ENCODE data around the gene INS. TPM values are rescaled to one million over a fixed set of nuclear protein-coding genes. Genes with fewer than 3 reads are reported as not detected.
A peak's percentile ranks its signal among the peaks of the same experiment; 100 is the strongest.

The INS gene
- total and polyA plus RNA-seq, 11 donors, result 0.67 to 1.8 TPM; not detected in 9

GRCh38 chr11:2205214-2205720 is 44.3 kb upstream of the INS start:
- Histone ChIP-seq H3K36me3 (no peaks in the 10 kb centered on the region), H3K4me3 (no peak overlapping the region), H3K27me3 (peaks cover 0 to 11% (median 0%) of the 10 kb centered on the region in 9 donors), H3K9me3 (peaks cover 0 to 6% (median 0%) of the 10 kb centered on the region in 12 donors), H3K27ac (no peak overlapping the region), H3K4me1 (no peaks in the 10 kb centered on the region)
- ATAC-seq, result no peak
- DNase-seq, result peak in 2 of 5 donors; percentile 3 to 11
- 38 to 92% (median 74%) methylated on average over 1 of the region's 1 CpG for WGBS, 4 donors
- intact Hi-C loops (cut with DNase I), result no loop called here
- TF ChIP-seq POLR2A (IDR thresholded peaks at IDR 0.05), result no peak
- TF ChIP-seq CTCF (IDR thresholded peaks at IDR 0.05), result no peak

GRCh38 chr11:2204361-2205213 is 43.6 kb upstream of the INS start:
- intact Hi-C loops (cut with DNase I), result no loop called here
- Histone ChIP-seq H3K4me1 (no peaks in the 10 kb centered on the region), H3K27ac (no peak overlapping the region), H3K4me3 (no peak overlapping the region), H3K27me3 (peaks cover 0 to 5% (median 0%) of the 10 kb centered on the region in 9 donors), H3K36me3 (no peaks in the 10 kb centered on the region), H3K9me3 (peaks cover 0 to 6% (median 0%) of the 10 kb centered on the region in 12 donors)
- ATAC-seq (no peak), DNase-seq (peak; percentile 4 to 46 (median 14))
- TF ChIP-seq POLR2A (IDR thresholded peaks at IDR 0.05) (no peak), CTCF (IDR thresholded peaks at IDR 0.05) (no peak)
- 73 to 88% (median 84%) methylated on average over 5 to 21 of the region's 21 CpGs for WGBS, 4 donors

- Histone ChIP-seq H3K4me1 (no peaks in the 10 kb centered on the region), H3K9me3 (peaks cover 0 to 6% (median 0%) of the 10 kb centered on the region in 12 donors), H3K36me3 (no peaks in the 10 kb centered on the region), H3K27ac (no peak overlapping the region), H3K27me3 (peaks cover 0 to 5% (median 0%) of the 10 kb centered on the region in 9 donors), H3K4me3 (no peak overlapping the region)
- peak in 4 of 5 donors; percentile 2 to 54 (median 20) for DNase-seq
- intact Hi-C loops (cut with DNase I), result no loop called here
- TF ChIP-seq POLR2A (IDR thresholded peaks at IDR 0.05), result no peak
- no peak for TF ChIP-seq CTCF (IDR thresholded peaks at IDR 0.05)
- no peak for ATAC-seq
- 82 to 89% (median 84%) methylated on average over 11 to 23 of the region's 23 CpGs for WGBS, 4 donors
Measured at GRCh38 chr11:2203440-2204259, 42.6 kb upstream of the INS start.
